ENCODE results near the gene SERINC3. TPM values are rescaled to one million over a fixed set of nuclear protein-coding genes. Genes with fewer than 3 reads are reported as not detected.

Gene SERINC3
- total RNA-seq, 2 donors from 2014 or later, result 75.6 to 91.3 TPM

- Mint-ChIP-seq H3K9me3 (no peaks in the 10 kb centered on the region), H3K27me3 (ENCODE audit: insufficient read depth) (no peaks in the 10 kb centered on the region), H3K4me1 (peaks cover 37% of the 10 kb centered on the region), H3K4me3 (no peak overlapping the region), H3K36me3 (ENCODE audit: low read depth) (peaks cover 29% of the 10 kb centered on the region), H3K27ac (no peak overlapping the region)
- H3K4me1 ChIP-seq (ENCODE audit: control insufficient read depth, insufficient read depth, low read length), result peaks cover 3% of the 10 kb centered on the region
- no peaks in the 10 kb centered on the region for H3K27me3 ChIP-seq (ENCODE audit: control insufficient read depth, insufficient read depth, low read length, poor library complexity, severe bottlenecking)
- H3K4me3 ChIP-seq (ENCODE audit: low read length), result no peak overlapping the region
- no peak for DNase-seq
- peaks cover 46% of the 10 kb centered on the region for H3K36me3 ChIP-seq (ENCODE audit: control insufficient read depth, insufficient read depth, low read length)
- no peak overlapping the region for H3K27ac ChIP-seq (ENCODE audit: low read depth, low read length)
- WGBS, 2 experiments (ENCODE audit: insufficient coverage in 1 of 2, insufficient read length in 1 of 2), result 100% methylated on average over 1 of the region's 3 CpGs; no CpG with 5 or more reads in 1 of the 2 experiments
- no peak for TF ChIP-seq CTCF (conservative IDR thresholded peaks at IDR 0.05)
- H3K9ac ChIP-seq (ENCODE audit: extremely low read depth, low read length, poor library complexity, severe bottlenecking), result no peak overlapping the region
- no peaks in the 10 kb centered on the region for H3K9me3 ChIP-seq (ENCODE audit: control insufficient read depth, low read length)
Measured at GRCh38 chr20:44517454-44517853, 4.4 kb downstream of the SERINC3 start.

- WGBS, 2 experiments (ENCODE audit: insufficient coverage in 1 of 2, insufficient read length in 1 of 2), result 85 to 90% methylated on average over 6 to 7 of the region's 7 CpGs
- Histone ChIP-seq H3K27ac (ENCODE audit: low read depth, low read length) (no peak overlapping the region), H3K4me1 (ENCODE audit: control insufficient read depth, insufficient read depth, low read length) (peaks cover 3% of the 10 kb centered on the region), H3K27me3 (ENCODE audit: control insufficient read depth, insufficient read depth, low read length, poor library complexity, severe bottlenecking) (no peaks in the 10 kb centered on the region), H3K9me3 (ENCODE audit: control insufficient read depth, low read length) (no peaks in the 10 kb centered on the region), H3K9ac (ENCODE audit: extremely low read depth, low read length, poor library complexity, severe bottlenecking) (no peak overlapping the region), H3K36me3 (ENCODE audit: control insufficient read depth, insufficient read depth, low read length) (peaks cover 56% of the 10 kb centered on the region), H3K4me3 (ENCODE audit: low read length) (peak overlapping the region; percentile 24)
- Mint-ChIP-seq H3K4me1 (peaks cover 33% of the 10 kb centered on the region), H3K36me3 (ENCODE audit: low read depth) (peaks cover 33% of the 10 kb centered on the region), H3K27me3 (ENCODE audit: insufficient read depth) (no peaks in the 10 kb centered on the region), H3K9me3 (no peaks in the 10 kb centered on the region), H3K27ac (peak overlapping the region; percentile 64), H3K4me3 (no peak overlapping the region)
- DNase-seq, result no peak
- TF ChIP-seq CTCF (conservative IDR thresholded peaks at IDR 0.05), result no peak
Measured at GRCh38 chr20:44516491-44516890, 5.4 kb downstream of the SERINC3 start.

GRCh38 chr20:44513871-44514270 lies 8.0 kb downstream of the SERINC3 start:
- Mint-ChIP-seq H3K4me3 (no peak overlapping the region), H3K36me3 (ENCODE audit: low read depth) (peaks cover 38% of the 10 kb centered on the region), H3K4me1 (peaks cover 12% of the 10 kb centered on the region), H3K27me3 (ENCODE audit: insufficient read depth) (no peaks in the 10 kb centered on the region), H3K9me3 (no peaks in the 10 kb centered on the region), H3K27ac (no peak overlapping the region)
- no peak overlapping the region for H3K4me3 ChIP-seq (ENCODE audit: low read length)
- H3K4me1 ChIP-seq (ENCODE audit: control insufficient read depth, insufficient read depth, low read length), result peaks cover 3% of the 10 kb centered on the region
- WGBS, 2 experiments (ENCODE audit: insufficient coverage in 1 of 2, insufficient read length in 1 of 2), result 95 to 98% methylated on average over 10 of the region's 10 CpGs
- no peak for TF ChIP-seq CTCF (conservative IDR thresholded peaks at IDR 0.05)
- DNase-seq, result no peak
- no peak overlapping the region for H3K9ac ChIP-seq (ENCODE audit: extremely low read depth, low read length, poor library complexity, severe bottlenecking)
- no peaks in the 10 kb centered on the region for H3K27me3 ChIP-seq (ENCODE audit: control insufficient read depth, insufficient read depth, low read length, poor library complexity, severe bottlenecking)
- H3K9me3 ChIP-seq (ENCODE audit: control insufficient read depth, low read length), result no peaks in the 10 kb centered on the region
- no peak overlapping the region for H3K27ac ChIP-seq (ENCODE audit: low read depth, low read length)
- peaks cover 71% of the 10 kb centered on the region for H3K36me3 ChIP-seq (ENCODE audit: control insufficient read depth, insufficient read depth, low read length)
